ENCODE results near the gene DNAH2. TPM values are rescaled to one million over a fixed set of nuclear protein-coding genes. Genes with fewer than 3 reads are reported as not detected.

The DNAH2 gene
- total RNA-seq, 1 experiment from 2014 or later, result 0.17 TPM

GRCh38 chr17:7732981-7733539, 15.5 kb downstream of the DNAH2 start:
- DNase-seq (ENCODE audit: low spot score) (no peak), ATAC-seq (no peak)
- no peak for TF ChIP-seq IRF1 (CRISPR knock-in tag; IDR thresholded peaks at IDR 0.05)
- no peaks in the 10 kb centered on the region for H3K9me3 Mint-ChIP-seq
- H3K27ac Mint-ChIP-seq, result no peak overlapping the region
- no peaks in the 10 kb centered on the region for H3K36me3 Mint-ChIP-seq
- peaks cover 23% of the 10 kb centered on the region for H3K27me3 Mint-ChIP-seq (ENCODE audit: low read depth)
- no peak overlapping the region for H3K4me3 Mint-ChIP-seq
- ChIA-PET POLR2A (interaction anchor here (0.6 kb wide), 1 partner anchor 1054 kb away, joined by 3 read pairs; no protein-coding TSS in a partner anchor), CTCF (interaction anchor here (0.7 kb wide), 1 partner anchor 298 kb away, joined by 9 read pairs; the partner anchor contains the start of gene TMEM102)
- no peaks in the 10 kb centered on the region for H3K4me1 Mint-ChIP-seq

- TF ChIP-seq ELF4 (CRISPR knock-in tag; IDR thresholded peaks at IDR 0.05; ENCODE audit: low read depth), result no peak
- TF ChIP-seq FOXJ3 (CRISPR knock-in tag; IDR thresholded peaks at IDR 0.05; ENCODE audit: borderline replicate concordance), result no peak
- TF ChIP-seq GABPB1 (CRISPR knock-in tag; IDR thresholded peaks at IDR 0.05), result no peak
- no peak for TF ChIP-seq PRDM15 (CRISPR knock-in tag; IDR thresholded peaks at IDR 0.05)
- no peak for TF ChIP-seq ZNF281 (CRISPR knock-in tag; IDR thresholded peaks at IDR 0.05)
- no peak for TF ChIP-seq TEAD1 (CRISPR knock-in tag; IDR thresholded peaks at IDR 0.05)
- no peak for TF ChIP-seq MYBL2 (CRISPR knock-in tag; IDR thresholded peaks at IDR 0.05)
- no peak for TF ChIP-seq FOXK1 (CRISPR knock-in tag; IDR thresholded peaks at IDR 0.05)
- TF ChIP-seq FOXP1 (CRISPR knock-in tag; IDR thresholded peaks at IDR 0.05; ENCODE audit: borderline replicate concordance), result no peak
- no peak for TF ChIP-seq ZNF396 (CRISPR knock-in tag; IDR thresholded peaks at IDR 0.05; ENCODE audit: borderline replicate concordance)
- TF ChIP-seq ZNF416 (CRISPR knock-in tag; IDR thresholded peaks at IDR 0.05), result no peak
- no peak for TF ChIP-seq NFYB (CRISPR knock-in tag; conservative IDR thresholded peaks at IDR 0.05; ENCODE audit: low read depth)
- TF ChIP-seq SOX15 (CRISPR knock-in tag; IDR thresholded peaks at IDR 0.05), result no peak
- TF ChIP-seq FOXP4 (CRISPR knock-in tag; IDR thresholded peaks at IDR 0.05), result no peak
- TF ChIP-seq JUN (CRISPR knock-in tag; IDR thresholded peaks at IDR 0.05), result no peak
- no peak for TF ChIP-seq ERG (CRISPR knock-in tag; IDR thresholded peaks at IDR 0.05)
- TF ChIP-seq SMAD4 (CRISPR knock-in tag; IDR thresholded peaks at IDR 0.05), result no peak
- no peak for TF ChIP-seq ETV6 (CRISPR knock-in tag; IDR thresholded peaks at IDR 0.05)
- no peak for TF ChIP-seq ZNF512 (CRISPR knock-in tag; IDR thresholded peaks at IDR 0.05; ENCODE audit: borderline replicate concordance)
- no peak overlapping the region for H3K4me3 Mint-ChIP-seq
- no peaks in the 10 kb centered on the region for H3K9me3 Mint-ChIP-seq
- CTCF ChIA-PET, result interaction anchor here (0.7 to 0.9 kb wide), 2 partner anchors 21 to 245 kb away, joined by 3 read pairs; no protein-coding TSS in a partner anchor
- no peak overlapping the region for H3K27ac Mint-ChIP-seq
- POLR2A ChIA-PET, result no interaction called here
- no peaks in the 10 kb centered on the region for H3K36me3 Mint-ChIP-seq
- DNase-seq (ENCODE audit: low spot score) (no peak), ATAC-seq (no peak)
- H3K4me1 Mint-ChIP-seq, result no peaks in the 10 kb centered on the region
- H3K27me3 Mint-ChIP-seq (ENCODE audit: low read depth), result peaks cover 39% of the 10 kb centered on the region
These were observed 20.1 kb downstream of the DNAH2 start for GRCh38 chr17:7737601-7738000.
